CD4-positive, alpha-beta T cell treated with Interferon alpha-2 for 1 hour (primary cell): ENCODE data around the gene RFXANK.

Source experiments
- DNase-seq, 2 donors: peaks; one replicate each; pipeline ENCODE4 v3.0.0-alpha.2; 2020 to 2022

The RFXANK gene

DNA sequence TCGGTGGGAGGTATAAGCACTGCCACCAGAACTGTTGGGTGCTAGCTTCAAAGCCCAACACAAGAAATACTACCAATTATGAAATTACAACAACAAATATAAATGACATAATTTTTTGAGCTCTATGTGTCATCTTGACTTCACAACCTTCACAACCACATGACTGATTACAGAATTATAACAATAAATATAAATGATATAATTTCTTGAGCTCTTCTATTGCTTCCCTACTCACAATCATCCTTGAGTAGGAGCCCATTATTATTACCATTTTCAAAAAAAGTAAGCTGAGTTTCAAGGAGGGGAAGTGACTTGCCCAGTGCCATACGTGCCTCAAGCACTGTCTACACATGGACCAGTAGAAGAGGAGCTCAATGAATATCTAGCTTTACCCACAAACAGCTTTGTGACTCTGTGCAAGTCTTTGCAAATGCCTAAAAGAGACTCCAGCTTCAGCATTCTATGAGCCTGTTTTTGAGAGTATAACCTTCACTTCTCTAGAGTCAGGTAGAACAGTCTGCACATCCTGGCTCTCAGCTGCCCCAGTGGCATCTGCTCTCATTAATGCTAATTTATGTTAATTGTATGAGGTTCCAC, 42.3 kb downstream of the RFXANK start:
- DNase-seq = no peak

DNA sequence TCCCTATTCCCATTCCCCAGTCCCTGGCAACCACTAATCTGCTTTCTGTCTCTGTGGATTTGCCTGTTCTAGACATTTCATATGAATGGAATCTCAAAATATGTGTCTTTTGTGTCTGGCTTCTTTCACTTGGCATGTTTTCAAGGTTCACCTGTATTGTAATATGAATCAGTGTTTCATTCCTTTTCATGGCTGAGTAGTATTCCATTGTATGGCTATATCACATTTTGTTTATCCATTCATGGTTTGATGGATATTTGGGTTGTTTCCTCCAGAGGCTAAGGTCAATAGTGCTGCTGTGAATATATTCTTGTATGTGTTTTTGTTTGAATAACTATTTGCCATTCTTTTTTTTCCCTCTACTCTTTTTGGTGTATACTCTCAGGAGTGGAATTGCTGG, 44.1 kb downstream of the RFXANK start:
- DNase-seq = no peak

DNA sequence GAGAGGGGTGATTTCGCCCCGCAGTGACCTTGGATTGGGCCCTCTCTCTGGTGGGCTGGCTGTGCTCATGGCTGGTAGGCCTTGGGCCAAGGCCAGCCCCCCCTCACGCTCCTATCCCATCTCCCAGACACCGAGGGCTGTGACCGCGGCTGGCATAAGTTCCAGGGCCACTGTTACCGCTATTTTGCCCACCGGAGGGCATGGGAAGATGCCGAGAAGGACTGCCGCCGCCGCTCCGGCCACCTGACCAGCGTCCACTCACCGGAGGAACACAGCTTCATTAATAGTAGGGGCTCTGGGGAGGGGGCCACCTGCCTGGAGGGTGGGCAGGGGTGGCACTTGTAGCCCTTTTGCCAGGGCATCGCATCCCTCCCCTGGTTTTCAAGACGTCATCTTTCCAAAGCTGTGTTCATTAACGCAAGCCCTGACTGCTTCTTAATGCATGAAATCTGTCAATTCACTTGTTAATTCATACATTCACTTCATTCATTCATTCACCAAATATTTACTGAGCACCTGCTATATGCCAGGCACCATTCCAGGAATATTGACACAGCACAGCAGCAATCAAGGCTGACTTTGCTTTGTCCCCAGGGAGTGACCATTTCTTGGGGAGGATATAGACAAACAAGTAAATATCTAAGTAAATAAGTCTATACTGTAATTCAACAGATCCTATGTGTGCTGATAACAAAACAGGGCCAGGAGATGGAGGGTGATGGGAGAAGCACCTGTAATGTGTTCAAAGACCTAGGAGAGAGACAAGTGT, 46.3 kb downstream of the RFXANK start:
- DNase-seq = no peak

DNA sequence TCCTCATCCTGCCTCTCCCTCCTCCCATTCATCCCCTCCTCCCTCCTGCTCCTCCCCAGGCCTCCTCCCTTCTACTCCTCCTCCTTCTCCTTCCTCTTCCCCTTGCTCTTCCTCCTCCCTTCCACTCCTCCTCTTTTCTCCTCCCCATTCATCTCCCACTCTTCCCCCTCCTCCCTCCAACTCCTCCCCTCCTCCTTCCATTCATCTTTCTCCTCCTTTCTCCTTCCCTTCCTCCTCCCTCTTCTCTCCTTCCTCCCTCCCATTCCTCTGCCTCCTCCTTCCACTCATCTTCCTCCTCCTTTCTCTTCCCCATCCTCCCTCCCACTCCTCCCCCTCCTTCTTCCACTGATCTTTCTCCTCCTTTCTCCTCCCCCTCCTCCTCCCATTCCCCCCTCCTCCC, 47.6 kb downstream of the RFXANK start:
- DNase-seq = no peak

DNA sequence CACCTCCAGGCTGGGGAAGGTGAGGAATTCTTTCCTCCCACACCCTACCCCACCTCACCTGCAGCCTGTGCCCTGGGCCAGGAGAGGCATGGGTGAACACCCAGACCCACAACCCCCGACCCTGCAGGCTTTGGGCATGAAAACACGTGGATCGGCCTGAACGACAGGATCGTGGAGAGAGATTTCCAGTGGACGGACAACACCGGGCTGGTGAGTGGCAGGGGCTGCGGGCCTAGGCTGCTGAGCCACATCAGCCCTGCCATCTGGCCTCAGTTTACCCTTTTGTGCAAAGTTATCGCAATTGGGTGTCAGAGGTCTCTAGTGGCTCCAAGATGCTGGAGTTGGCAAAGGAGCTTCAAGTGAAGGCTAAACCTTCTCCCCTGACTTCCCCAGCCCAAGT, 48.4 kb downstream of the RFXANK start:
- no peak for DNase-seq

DNA sequence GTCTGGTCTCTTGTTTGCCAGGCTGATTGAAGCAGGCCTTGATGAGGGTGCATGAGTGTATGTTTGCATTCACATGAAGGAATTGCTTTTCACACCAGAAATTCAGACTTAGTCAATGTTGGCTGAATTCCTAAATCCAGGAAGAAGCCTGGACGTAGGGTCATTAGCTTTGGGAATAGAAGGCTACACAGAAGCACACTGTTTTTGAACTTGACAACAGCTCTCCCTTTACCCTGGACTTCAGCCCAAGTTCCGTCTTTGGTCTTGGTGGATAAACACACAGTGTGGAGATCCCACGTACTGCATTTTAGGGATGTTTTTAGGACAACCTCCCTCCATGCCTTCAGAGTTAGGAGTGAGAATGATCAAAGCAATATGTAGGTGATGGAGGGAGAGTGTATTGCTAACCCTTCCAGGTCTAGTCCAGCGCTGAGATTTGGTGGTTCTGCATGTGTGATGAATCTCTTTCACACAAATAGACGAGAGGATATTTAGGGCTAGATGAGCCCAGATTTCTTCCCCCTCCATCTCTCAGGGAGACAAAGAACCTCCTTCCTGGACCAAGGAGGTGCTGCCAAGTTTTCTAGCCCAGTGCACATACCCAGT, 58.2 kb downstream of the RFXANK start:
- no peak for DNase-seq
